Keratinocyte (primary cell): ENCODE measurements around the gene ADI1. TPM values are rescaled to one million over a fixed set of nuclear protein-coding genes. Genes with fewer than 3 reads are reported as not detected.
"Not testable (repeated sequence)": the region's sequence is repeated elsewhere in the genome, so short reads cannot be mapped to it uniquely, and the experiment has no call there.

ENCODE experiments used
- DNase-seq: peaks from one replicate; pipeline ENCODE4 v3.0.0-alpha.2; 2011; ENCODE audit warnings: low read depth, missing footprints, low spot score
- FAIRE-seq: peaks from 2 replicates; lab custom pipeline; 2011; peaks lifted over from hg19 to GRCh38; lab: Jason Lieb, UNC
- H2AFZ ChIP-seq: 2 replicates; pipeline ENCODE4 v1.6.0; 2012; ENCODE audit warnings: low read length, control low read depth, inconsistent platforms; ENCODE audit not compliant: control insufficient read depth
- H3K27ac ChIP-seq: 2 replicates; pipeline ENCODE4 v1.5.1; 2011; ENCODE audit warnings: low read length; ENCODE audit not compliant: control insufficient read depth, insufficient read depth
- H3K27me3 ChIP-seq: 3 replicates; pipeline ENCODE4 v1.6.0; 2011; ENCODE audit warnings: low read length; ENCODE audit not compliant: control insufficient read depth, insufficient read depth; ENCODE audit errors: extremely low read depth
- H3K36me3 ChIP-seq, 2 experiments: 2 replicates in 1 of 2; 3 replicates in 1 of 2; pipeline ENCODE4 v1.5.1; 2011; ENCODE audit warnings: low read length in 2 of 2, mild to moderate bottlenecking in 1 of 2; ENCODE audit not compliant: control insufficient read depth in 2 of 2, insufficient read depth in 2 of 2; ENCODE audit errors: extremely low read depth in 1 of 2
- H3K4me1 ChIP-seq: 3 replicates; pipeline ENCODE4 v1.5.1; 2011; ENCODE audit warnings: low read length; ENCODE audit not compliant: control insufficient read depth, insufficient read depth; ENCODE audit errors: extremely low read depth
- H3K4me2 ChIP-seq: 3 replicates; pipeline ENCODE4 v1.6.0; 2011; ENCODE audit warnings: low read depth, low read length; ENCODE audit not compliant: control insufficient read depth, insufficient read depth; ENCODE audit errors: extremely low read depth
- H3K4me3 ChIP-seq, 3 experiments: fragments of 200-600 bp in 1 of 3; sonication (generic) in 1 of 3; 2 replicates in 2 of 3; 3 replicates in 1 of 3; pipeline ENCODE4 v1.5.1; 2011 to 2016; ENCODE audit warnings: low read length in 3 of 3, mild to moderate bottlenecking in 3 of 3, control low read depth in 2 of 3, inconsistent platforms in 1 of 3, low read depth in 1 of 3, mixed read lengths in 1 of 3, mixed run types in 1 of 3, moderate library complexity in 1 of 3; ENCODE audit not compliant: control insufficient read depth in 2 of 3, insufficient read depth in 2 of 3; ENCODE audit errors: extremely low read depth in 1 of 3
- H3K79me2 ChIP-seq: 2 replicates; pipeline ENCODE4 v1.6.0; 2012; ENCODE audit warnings: low read length; ENCODE audit not compliant: control insufficient read depth, insufficient read depth
- H3K9ac ChIP-seq: 3 replicates; pipeline ENCODE4 v1.6.0; 2011; ENCODE audit warnings: low read length; ENCODE audit not compliant: control insufficient read depth, insufficient read depth; ENCODE audit errors: extremely low read depth
- H3K9me1 ChIP-seq: 3 replicates; pipeline ENCODE4 v1.6.0; 2011; ENCODE audit warnings: low read length; ENCODE audit not compliant: control insufficient read depth, insufficient read depth; ENCODE audit errors: extremely low read depth
- H3K9me3 ChIP-seq: 2 replicates; pipeline ENCODE4 v1.5.1; 2012; ENCODE audit warnings: low read depth, low read length; ENCODE audit not compliant: control insufficient read depth
- H4K20me1 ChIP-seq: 3 replicates; pipeline ENCODE4 v1.6.0; 2011; ENCODE audit warnings: low read length; ENCODE audit not compliant: control insufficient read depth, insufficient read depth; ENCODE audit errors: extremely low read depth
- CTCF ChIP-seq, 3 experiments: IDR thresholded peaks in 1 of 3; conservative IDR thresholded peaks in 1 of 3; optimal IDR thresholded peaks in 1 of 3; 2 replicates in 2 of 3; 3 replicates in 1 of 3; pipeline versions ENCODE3 to v1.5.1; 2011; ENCODE audit warnings: low read length in 3 of 3, mild to moderate bottlenecking in 3 of 3, moderate library complexity in 2 of 3, control low read depth in 1 of 3, inconsistent platforms in 1 of 3; ENCODE audit not compliant: insufficient read depth in 2 of 3; ENCODE audit errors: extremely low read depth in 1 of 3
- dilution Hi-C: fragments of 300-500 bp; cut with MboI; formaldehyde crosslinking; loops from one replicate; pipeline ENCODE4 v1.7.0; 2020; ENCODE audit warnings: low sequenced_read_pairs; ENCODE audit not compliant: extremely low pct_ligation_motif_present
- polyA plus RNA-seq, 5 experiments: library from polyadenylated mRNA; depleted of rRNA in 3 of 5; stranded (reverse) in 3 of 5; stranded (forward) in 1 of 5; unstranded in 1 of 5; fragments of >200 nt; gene quantifications; 1 replicate in 1 of 5; 2 replicates in 3 of 5; 3 replicates in 1 of 5; pipeline versions ENCODE4 v1.2.1 to v1.2.3, GENCODE V29; 2011 to 2012; ENCODE audit warnings: missing spikeins in 2 of 5, low read depth in 1 of 5, low replicate concordance in 1 of 5

Gene ADI1
- polyA plus RNA-seq, 1 donor (not counting 4 experiments of a cell fraction or from before 2014, with no cell fraction given): 47.4 TPM

- TF ChIP-seq CTCF (optimal IDR thresholded peaks at IDR 0.05 in 1 of 3, IDR thresholded peaks at IDR 0.05 in 1 of 3, conservative IDR thresholded peaks at IDR 0.05 in 1 of 3; ENCODE audit: extremely low read depth in 1 of 3, insufficient read depth in 2 of 3, low read length in 3 of 3): no peak
- H3K36me3 ChIP-seq: peaks cover 10 to 21% of the 10 kb centered on the region in 2 experiments
- H3K27ac ChIP-seq: no peak overlapping the region
- H3K27me3 ChIP-seq: no peaks in the 10 kb centered on the region
- H3K4me3 ChIP-seq: no peak overlapping the region
- H3K9ac ChIP-seq: no peak overlapping the region
- H3K4me1 ChIP-seq: no peaks in the 10 kb centered on the region
- no peak for FAIRE-seq
- H3K4me2 ChIP-seq: no peak overlapping the region
- H3K79me2 ChIP-seq: peaks cover 8% of the 10 kb centered on the region
- no peaks in the 10 kb centered on the region for H3K9me1 ChIP-seq
- no peaks in the 10 kb centered on the region for H3K9me3 ChIP-seq
- no peak overlapping the region for H2AFZ ChIP-seq
- no peak for DNase-seq
- H4K20me1 ChIP-seq: no peaks in the 10 kb centered on the region
- dilution Hi-C loops: no loop called here
Observed at GRCh38 chr2:3498783-3499394, 20.4 kb downstream of the ADI1 start.

GRCh38 chr2:3496708-3497080, 22.6 kb downstream of the ADI1 start:
- H3K36me3 ChIP-seq: peaks cover 10 to 17% of the 10 kb centered on the region in 2 experiments

More at GRCh38 chr2:3496708-3497080, 22.6 kb downstream of the ADI1 start:
- H3K27ac ChIP-seq, H3K4me2 ChIP-seq, H3K4me1 ChIP-seq, H3K4me3 ChIP-seq, FAIRE-seq, H3K9ac ChIP-seq, H3K79me2 ChIP-seq, H3K9me1 ChIP-seq, DNase-seq, H3K9me3 ChIP-seq, H4K20me1 ChIP-seq, dilution Hi-C loops, H3K27me3 ChIP-seq, H2AFZ ChIP-seq: not testable (repeated sequence)
